NCI-H2107 treated with DMSO at 0.1 percent for 48 hours (cell line): Measurements from ENCODE around the gene PIEZO2.

ENCODE experiments used
- DNase-seq: peaks from one replicate; lab custom pipeline; 2025; ENCODE audit not compliant: unreplicated experiment; lab: John Stamatoyannopoulos, UW

Gene PIEZO2

DNA sequence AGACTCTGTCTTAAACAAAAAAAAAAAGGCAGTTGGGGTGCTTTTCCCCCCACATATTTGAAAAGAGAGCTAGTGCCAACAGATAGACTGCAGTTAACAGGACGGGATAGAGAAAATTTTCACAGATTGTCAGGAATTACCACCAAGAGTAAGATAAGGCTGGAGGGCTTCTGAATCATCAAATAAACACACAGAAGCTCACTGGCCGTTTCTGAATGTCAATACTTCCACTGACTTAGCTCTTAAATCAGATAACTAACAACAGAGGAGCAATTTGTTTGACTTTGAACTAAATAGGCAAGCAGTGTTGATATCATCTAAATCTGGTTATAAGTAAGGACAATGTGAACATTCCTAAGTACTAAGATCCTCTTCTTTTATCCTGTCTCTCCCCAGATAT lies 34.7 kb downstream of the PIEZO2 start:
- no peak for DNase-seq

DNA sequence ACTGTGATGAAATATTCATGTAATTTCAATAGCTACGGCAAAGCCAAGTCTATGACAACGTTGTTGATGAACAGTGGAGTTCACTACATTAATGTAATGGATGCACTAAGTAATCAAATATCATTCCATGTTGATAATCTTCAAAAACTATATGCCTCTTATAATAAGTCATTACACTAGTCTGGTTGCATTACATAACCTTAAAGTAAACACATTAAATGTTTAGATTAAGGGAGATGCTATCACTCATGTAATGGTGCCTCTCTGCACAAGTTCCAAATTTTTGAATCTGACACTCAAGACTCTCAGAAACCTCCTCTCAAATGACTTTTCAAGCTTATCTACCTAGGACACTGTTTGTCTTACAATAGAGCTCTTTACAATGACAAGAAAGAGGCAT lies 35.4 kb downstream of the PIEZO2 start:
- no peak for DNase-seq

DNA sequence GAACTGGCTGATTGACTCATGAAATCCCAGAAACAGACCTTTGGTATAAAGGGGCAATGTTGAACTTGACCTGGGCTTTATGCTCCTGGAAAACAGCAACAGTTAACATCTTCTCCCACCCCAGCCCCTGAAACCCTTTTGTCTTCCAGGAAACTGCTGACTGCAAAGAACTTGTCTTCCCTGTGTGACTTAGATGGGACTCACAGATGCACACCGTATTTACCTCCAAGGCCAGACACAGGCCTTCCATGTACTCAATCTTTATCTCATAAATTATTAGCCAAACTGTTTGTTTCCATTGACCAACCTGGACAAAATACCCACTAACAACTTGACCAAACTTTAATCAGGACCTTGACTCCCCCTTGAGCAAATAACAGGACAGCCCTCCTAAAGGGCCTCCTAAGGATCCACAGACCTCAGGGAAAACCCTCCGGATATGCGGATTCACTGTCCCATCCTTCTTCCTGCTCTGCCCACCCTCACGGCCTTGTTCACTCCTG lies 36.3 kb downstream of the PIEZO2 start:
- DNase-seq = no peak

DNA sequence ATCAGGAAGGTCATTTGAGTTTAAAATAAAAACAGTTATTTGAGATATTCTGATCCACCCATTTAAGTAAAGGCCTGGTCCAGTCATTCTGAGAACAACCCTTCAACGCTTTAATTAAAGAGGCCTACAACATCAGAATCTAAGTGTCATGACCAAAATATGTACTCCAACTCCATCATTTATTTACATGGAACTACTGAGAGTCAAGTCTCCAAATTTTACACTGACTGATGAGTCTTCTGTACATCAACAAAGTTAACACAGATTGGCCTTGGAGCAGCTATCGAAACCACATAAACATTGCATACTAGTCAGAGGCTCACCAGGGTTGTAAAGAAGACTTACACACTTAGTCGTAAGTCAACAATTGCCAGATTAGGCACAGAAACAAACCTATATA lies 37.1 kb downstream of the PIEZO2 start:
- no peak for DNase-seq

DNA sequence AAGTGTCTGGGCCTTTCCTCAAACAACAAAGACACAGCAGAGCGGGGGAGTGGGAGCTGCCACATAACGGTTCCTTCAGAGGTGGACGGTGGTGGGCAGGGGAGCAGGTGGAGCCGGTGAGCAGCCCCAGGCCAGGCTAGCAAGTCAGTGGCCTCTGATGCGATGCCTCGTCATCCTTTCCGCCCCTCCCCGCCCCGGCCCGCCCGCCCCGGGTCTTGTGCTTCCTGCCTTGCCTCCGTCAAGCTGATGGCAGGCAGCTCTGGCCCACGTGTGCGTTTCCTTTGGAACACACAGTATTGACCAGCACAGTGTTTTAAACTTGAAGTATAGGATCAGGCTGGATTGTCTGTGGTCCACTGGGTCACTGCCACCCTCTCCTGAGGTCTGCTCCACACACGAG lies 38.9 kb downstream of the PIEZO2 start:
- DNase-seq = no peak

DNA sequence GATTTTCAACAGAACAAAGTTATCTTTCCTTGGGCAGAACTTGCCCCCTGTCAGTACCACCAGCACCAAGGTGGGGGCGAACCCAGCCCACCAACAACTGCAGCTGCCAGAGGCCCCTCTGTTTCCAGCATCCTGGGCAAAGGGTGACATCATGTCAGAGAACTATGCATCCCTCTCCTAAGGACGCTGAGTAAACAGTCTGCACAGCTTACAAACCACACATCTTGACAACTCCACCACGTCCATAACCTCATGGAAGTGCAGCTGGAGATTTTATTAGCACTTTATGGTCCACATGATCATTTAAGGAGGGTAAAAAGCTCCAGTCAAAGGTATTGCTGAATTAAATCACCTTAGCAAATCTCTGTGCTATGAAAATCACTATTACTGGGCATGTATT lies 40.4 kb downstream of the PIEZO2 start:
- no peak for DNase-seq

DNA sequence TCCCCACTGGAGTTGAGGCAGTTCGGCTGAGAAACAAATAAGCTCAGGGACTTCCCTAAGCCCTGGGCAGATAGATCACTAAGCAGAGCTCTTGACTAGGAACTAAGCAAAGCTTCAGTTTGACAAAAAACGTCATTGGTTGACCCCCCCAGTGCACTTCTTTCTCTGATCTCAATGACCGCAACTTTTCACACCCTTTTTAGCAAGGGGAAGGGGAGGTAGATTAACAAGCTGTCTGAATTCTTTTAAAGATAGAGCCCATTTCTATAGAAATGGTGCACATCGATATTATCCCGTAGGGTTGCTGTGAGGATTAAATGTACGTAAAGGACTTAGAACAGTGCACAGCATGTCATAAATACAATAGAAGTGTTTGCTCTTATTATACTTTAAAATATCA lies 42.5 kb downstream of the PIEZO2 start:
- DNase-seq = peak; percentile 3

DNA sequence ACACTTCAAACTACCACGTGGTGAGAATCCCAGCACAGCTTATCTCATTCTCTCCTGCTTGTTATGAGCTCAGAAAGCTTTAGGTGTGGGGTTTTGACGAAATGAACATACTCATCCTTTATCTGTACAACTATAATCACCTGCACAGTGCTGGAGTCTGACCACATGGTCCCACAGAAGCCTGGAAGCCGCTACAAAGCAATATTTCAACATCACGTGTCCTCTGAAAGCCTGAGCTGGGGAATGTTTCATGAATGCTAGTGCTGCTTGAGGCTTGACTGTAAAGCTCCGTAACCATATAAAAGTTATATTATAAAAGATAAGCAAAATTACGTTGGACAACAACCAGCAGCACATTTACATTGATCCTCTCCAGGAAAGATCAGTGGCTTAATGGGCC lies 43.9 kb downstream of the PIEZO2 start:
- DNase-seq = no peak

DNA sequence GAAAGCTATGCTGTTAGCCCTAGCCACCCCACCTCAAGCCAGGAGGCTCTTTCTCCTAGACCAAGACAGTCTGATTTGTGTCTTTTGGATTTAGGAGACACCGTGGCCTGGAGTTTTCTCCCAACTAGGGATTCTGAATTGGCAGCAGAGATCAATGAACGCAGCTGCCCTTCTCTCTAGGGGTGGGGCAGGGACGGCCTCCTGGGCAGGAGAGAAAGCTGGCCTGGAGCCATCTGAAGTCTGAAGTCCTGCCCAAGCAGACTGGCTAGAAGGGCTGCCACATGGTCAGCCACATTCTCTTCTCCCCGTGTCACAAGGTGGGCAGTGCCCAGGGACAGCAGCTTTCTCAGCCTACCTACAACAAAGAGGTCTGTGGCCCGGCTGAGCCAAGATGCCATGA lies 45.1 kb downstream of the PIEZO2 start:
- DNase-seq = no peak

DNA sequence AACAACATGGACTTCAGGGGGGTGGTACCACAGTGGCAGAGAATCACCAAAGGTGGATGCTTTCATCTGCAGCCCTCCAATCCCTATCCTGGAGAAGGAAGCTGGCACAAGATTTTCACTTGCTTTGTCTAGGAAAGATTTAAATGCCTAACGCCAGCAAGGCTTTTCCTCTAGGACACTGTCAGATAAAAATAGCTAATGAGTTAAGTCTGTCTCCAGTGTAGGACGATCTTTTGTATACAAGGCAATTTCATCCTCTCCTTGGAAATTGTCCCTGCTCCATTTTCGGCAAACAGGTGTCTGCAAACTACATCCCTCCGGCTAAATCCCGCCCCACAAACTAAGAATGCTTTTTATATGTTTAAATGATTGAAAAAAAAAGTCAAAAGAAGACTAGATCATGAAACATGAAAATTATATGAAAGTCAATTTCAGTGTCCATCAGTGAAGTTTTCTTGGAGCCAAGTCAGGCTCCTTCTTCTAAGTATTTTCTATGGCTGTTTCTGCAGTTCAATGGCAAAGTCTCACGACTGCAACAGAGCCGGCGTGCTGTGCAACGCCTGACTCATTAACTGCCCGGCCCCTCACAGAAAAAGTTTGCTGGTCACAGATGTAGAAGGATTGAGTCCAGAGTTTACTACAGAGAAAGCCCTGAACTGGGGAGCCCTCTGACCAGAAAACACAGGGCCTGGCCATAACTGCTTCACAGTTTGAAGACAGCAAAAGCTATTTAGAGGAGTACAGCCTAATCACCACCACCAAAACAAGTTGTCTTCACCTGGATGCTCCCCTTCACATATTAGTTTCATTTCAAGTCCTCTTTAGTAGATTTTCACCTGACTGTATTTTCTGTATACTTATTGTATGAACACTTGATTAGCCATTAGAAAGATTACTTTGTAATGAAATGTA lies 52.3 kb downstream of the PIEZO2 start:
- no peak for DNase-seq

DNA sequence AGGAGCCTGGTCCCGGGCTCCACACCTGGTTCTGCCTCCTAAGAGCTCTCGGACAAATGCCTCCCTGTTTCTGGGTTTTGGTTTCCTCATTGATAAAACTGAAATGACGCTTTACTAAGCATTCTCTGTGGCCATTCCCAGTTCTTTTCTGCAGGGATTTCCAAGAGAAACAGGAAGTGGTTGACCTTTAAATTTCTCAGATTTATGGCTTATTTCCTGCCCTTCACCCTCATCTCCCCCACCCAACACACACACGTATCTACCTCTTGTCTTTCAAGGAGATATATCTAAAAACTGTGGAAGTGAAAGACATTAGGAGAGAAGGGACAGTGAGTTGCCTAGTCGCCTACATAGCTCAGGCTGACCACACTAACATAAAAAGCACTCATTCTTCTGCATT lies 53.0 kb downstream of the PIEZO2 start:
- DNase-seq = no peak

DNA sequence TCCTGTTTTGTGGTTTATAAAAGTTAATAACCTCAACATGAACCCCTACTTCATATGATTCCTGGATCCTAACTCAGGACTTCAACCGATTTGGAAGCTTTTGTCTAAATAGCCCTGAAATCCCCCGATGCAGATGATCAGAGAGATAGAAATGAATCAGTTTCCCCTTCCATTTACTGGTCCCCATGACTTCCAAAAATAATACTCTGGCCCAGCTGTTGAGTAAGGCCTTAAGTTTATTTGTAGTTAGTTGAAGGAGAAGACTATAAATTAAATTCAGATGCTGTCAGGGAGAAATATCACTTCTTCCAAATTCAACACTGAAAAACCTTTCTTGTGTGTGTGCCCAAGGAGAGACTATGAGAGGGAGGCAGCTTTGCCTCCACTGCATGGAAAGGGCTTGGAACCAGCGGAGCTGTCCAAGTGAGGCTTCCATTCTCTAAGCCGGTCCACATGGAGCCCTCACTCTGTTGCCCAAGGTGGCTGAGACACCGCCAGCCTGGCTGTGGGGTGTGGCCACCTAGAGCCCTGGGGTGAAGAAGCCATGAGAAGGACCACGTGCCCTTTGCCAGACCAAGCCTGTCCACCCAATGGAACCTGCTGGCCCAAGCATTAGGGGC lies 53.6 kb downstream of the PIEZO2 start:
- no peak for DNase-seq

DNA sequence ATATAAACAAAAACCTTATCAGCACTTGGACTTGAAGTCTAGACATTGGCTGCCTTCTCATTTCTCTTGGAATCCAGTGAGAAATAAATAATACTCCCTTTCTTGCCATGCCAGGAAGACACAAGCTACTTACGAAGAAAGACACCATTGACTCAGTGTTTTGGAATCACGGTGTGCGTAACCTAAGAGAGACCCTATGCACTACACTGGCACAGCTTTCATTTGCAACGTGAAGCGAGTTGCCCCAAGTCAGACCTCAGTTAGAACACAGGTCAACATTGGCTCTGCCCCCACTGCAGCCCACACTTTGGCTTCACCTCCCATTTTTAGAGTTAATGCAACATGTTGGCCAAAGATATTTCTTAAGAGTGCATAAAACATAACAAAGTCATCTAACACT lies 54.2 kb downstream of the PIEZO2 start:
- no peak for DNase-seq

DNA sequence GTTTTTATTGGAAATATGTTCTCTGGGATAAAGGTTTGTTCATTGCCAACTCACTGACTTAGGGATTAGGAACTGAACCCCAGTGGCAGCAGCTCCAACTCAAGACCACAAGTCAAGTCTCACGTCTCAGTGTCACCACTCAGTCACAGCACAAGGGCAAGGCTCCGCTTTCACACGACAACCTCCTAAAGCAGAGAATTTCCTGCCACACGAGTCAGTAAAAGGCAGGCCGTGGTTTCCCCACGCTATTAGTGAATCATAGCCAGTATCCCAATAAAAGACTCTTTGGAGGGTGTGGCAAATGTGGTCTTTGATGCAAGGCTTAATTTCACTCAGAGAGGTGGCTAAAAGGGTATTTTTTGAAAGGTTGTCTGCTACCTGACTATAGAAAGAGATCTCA lies 57.6 kb downstream of the PIEZO2 start:
- no peak for DNase-seq

DNA sequence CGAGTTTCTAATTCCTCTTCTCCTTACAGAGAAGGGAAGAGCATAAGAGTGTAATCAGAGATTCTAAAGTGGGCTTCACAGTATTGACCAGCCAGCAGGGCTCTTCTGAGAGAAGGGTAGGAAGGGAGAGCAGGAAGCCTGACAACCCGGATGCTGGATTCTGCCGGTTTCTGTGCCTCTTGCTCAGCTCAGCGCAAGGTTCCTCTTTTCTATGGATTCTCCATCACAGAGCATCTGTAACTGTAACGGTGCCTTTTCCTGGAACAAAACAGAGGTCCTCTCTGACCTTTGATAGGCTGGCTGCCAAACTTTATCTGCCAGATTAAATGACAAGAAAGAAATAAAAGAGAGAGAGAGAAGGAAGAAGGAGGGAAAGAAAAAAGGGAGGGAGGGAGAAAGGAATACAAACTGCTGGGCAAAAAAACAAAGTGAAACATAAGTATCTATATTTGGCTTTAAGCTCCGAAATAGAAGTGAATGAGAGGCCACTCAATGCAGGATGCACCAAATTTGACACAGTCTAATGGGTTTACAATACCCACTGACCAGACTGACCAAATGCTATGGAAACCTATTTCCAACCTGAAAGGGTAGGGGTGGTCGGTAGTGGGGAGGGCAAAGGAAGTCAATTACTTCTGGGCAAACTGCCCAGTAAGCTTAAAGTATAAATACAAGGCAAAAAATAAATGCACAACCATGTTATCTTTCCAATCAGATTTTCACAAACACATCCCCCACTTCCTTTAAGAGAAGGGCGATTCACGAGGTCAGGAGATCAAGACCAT lies 59.2 kb downstream of the PIEZO2 start:
- DNase-seq = no peak

DNA sequence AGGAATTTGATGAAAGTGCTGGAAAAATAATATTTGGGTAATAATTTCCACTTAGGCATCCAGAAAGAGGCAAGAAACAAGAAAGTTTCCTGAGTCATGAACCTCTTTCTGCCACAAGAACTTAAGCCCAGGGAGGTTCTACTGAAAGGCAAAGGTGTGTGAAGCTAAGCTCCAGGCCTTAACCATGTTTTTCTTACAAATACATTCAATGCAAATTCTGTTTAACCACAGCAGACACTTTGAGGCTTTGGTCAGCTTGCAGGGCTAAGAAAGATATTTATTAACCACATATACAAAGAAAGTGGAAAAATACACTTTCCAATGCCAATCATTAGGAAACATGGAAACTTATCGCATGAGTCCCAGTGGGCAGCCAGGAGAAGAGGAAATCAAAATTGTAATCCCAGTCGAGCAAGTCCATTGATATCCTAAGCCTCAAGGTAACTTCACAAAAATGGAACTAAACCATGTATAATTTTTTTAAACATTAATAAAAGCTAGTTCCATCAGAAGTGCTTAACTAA lies 68.3 kb downstream of the PIEZO2 start:
- no peak for DNase-seq

DNA sequence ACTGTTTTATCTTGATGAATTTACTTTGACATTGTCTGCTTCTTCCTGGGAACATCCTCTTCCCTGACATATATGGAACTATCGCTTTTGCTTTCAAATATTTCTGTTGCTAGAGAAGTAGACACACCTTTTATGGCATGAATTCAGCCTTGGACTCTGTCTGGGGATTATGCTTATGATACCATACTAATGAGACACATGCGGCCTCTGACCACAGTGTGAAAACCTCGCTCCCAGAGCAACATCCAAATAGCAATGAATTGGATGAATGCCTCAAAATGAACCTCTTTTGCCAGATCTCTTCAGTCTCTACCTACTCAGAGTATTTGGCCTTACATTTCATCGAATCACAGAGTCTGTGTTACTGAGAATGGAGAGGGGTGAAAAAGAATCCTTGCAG lies 70.9 kb downstream of the PIEZO2 start:
- DNase-seq = no peak

DNA sequence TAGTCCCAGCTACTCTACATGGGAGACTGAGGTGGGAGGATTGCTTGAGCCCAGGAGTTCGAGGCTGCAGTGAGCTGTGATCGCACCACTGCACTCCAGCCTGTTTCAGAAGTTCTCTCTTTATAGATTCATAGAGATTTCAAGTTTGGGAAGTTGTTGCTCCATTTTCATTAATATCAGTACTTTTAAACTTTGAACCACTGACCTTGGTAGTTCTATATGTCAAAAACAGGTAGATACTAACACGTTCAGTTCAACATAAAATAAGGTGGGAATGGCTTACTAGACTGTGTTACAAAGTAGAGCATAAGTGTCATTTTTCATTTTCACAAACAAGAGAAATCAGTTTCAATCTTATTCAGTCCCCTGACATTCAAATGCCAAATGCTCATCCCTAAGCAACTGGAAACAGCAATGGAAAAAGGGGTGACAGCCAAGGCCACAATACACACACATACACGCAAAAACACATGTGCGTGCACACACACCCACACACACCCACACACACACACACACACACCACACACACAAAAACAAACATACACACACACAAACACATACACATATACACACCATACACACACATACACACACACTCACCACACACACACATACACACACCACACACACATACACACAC lies 71.7 kb downstream of the PIEZO2 start:
- DNase-seq = no peak

DNA sequence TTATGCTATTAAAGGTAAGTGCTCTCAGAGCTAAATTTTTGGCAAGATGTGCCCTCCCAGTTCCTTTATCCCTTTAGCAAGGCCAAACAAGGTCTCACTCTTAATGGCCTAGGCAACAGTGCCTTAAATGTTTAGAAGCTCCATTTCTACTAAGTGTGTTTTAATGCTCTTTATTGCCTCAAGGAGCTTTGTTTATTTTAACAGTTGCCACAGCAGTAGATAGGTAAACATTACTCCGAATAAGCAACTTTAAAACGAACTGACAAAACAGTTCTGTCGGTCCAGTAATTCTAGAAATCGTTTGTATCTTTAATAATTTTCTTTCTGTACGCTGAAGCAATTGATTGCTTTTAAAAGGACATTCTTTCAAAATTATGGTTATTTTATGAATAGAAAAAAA lies 74.5 kb downstream of the PIEZO2 start:
- peak; percentile 66 for DNase-seq

DNA sequence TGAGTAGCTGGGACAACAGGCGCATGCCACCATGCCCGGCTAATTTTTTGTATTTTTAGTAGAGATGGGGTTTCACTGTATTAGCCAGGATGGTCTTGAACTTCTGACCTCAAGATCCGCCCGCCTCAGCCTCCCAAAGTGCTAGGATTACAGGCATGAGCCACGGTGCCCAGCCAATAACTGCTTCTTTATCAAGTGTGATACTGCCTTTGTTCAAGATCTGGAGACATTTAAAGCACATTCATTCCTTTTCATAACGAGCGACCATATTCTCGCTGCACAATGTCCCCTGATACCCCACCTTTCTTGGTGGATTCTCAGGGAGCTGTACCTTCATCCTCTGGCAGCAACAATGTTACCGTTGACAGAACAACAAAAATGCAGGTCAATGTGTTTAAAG lies 75.4 kb downstream of the PIEZO2 start:
- no peak for DNase-seq

DNA sequence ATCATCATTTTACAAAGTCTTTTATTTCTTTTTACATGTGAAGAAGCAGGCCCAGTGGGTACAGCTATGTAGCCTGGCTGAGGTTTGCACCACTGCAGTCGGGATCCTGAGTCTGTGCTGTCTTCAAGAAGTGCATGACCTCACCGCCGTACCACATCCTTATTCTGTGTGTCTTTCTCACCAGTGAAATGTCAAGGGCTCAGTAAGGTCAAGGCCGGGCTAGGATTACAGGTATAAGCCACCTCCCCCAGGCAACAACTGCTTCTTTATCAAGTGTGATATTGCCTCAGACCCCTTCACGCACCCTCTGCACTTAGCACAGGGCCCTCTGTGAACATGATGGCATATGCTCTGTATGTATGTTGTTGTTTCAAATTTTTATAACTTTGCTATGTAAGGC lies 76.7 kb downstream of the PIEZO2 start:
- no peak for DNase-seq
